SKM-1 treated with dmso at 0.1 percent for 144 hours (cell line): Measurements from ENCODE around the gene IRGQ.
"Not testable (repeated sequence)": the region's sequence is repeated elsewhere in the genome, so short reads cannot be mapped to it uniquely, and the experiment has no call there.

Experiments used
- DNase-seq: peaks from one replicate; lab custom pipeline; 2025; ENCODE audit not compliant: unreplicated experiment; lab: John Stamatoyannopoulos, UW

Gene IRGQ

DNA sequence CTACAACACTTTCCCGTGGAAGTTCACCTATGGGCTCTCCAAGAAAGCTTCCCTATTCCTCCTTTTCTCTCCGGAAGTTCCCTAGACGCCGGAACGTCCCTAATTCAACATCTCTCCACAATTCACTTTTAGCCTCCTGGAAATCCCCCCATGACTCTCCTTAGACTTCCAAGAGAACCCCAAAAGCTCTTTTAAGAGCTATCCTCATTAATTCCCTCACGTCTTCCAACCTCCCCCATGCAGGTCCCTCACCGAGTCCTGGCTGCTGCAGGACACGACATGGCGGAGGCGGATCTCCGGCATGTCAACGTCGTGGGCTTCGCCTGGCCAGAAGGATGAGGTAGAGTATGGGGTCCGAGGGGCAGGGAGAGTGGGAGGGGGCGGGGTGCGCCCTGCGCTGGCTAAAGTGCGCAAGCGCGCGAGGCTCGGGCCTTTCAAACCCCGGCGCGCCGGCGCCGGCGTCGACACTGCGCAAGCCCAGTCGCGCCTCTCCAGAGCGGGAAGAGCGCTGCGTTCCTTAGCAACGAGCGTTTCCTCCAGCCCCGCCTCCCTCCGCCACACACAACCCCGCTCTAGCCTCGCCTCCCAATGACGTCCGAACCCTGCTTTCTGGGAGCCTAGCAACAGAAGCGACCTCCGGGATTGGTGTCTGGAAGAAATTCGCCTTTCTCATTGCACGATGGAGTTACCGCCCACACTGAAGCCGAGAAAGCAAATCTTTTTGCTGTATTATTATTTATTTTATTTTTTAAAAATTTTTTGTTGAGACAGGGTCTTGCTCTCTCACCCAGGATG lies 20.6 kb downstream of the IRGQ start, which contains the start of the genes PINLYP and XRCC1:
Gene PINLYP, plus strand, starts transcription at position 646 of the 795 bp plus-strand sequence. CDS start 1,391 bp downstream, outside the sequence.
Gene XRCC1, minus strand, starts transcription at position 372 of the 795 bp plus-strand sequence. Its CDS starts 69 bp downstream, at position 303.
- DNase-seq, result peak; percentile 91

DNA sequence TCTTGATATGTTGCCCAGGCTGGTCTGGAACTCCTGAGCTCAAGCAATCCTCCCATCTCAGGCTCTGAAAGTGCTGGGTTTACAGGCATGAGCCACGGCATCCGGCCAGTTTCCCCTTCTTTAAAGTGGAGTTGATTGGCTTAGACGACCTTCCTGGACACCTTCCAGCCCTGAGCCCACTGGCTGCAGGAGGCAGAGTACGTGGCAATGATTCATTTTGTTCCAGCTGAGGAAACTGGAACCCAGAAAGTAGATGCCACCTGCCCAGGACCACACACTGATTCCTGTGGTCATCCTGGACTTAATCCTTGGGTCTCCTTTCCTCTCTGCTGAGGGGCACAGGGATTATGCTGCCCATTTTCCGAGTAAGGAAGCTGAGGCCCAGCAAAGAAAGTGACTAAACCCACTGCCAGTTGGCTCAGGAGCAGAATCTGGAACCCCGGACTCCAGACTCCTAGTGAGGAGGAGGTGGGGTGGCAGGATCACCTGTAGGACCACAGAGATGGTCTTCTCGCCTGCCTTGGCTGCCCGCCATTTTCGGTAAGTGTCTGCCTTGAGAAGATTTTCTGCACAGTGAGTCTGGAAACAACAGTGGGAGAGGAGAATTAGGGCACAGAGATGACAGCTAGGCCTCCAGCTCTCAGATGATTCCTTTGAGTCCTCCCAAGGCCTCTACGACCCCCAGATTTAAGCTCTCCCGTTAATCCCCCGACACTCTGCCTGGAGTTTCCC lies 21.3 kb downstream of the IRGQ start:
- no peak for DNase-seq

DNA sequence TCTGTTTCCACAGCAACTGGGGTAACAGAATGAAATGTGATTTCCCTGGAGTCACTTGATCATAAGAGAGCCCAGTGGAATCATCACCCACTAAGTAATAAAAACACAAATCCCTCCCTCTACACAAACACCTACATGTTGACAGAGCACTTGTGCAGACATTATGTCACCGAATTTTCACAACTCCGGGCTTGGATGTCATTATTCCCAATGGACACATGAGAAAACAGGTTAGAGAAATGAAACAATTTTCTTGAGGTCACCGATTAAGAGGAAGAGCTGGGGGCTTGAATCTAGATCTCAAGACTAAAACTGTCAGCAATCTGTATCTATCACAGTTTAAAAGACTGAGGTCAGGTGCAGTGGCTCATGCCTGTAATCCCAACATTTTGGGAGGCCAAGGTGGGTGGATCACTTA lies 23.8 kb downstream of the IRGQ start:
- DNase-seq, result no peak

DNA sequence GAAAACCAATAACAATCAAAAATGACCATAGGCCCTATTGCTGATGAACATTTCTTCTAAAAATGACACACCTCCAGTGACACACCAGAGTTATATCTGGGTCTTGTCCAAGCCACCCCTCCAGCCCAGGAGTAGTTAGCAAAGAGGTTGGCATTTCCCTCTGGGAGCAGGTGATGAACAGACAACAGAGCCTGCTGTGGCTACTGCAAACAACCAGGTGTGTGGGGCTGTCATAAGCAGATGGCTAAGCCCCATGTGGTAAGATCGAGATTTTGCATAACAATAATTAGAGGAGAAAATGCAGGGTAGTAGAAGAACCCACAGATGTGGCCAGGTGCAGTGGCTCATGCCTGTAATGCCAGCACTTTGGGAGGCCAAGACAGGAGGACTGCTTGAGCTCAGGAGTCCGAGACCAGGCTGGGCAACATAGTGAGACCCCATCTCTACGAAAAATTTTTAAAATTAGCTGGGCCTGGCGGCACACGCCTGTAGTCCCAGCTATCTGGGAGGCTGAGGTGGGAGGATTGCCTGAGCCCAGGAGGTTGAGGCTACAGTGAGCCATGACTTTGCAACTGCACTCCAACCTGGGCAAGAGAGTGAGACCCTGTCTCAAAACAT lies 25.7 kb downstream of the IRGQ start:
- no peak for DNase-seq

DNA sequence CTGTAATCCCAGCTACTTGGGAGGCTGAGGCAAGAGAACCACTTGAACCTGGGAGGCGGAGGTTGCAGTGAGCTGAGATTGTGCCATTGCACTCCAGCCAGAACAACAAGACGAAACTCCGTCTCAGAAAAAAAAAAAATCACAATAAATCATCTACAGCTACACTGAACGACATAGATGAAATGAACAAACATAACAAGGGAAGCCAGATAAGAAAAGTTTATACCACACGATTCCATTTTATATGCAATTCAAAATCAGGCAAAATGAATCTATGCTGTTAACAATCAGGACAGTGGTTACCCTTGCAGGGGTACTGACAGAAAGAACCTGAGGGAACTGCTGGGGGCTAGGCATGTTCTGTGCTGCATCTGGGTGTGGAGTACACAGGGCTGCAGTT lies 26.3 kb downstream of the IRGQ start:
- DNase-seq, result no peak

DNA sequence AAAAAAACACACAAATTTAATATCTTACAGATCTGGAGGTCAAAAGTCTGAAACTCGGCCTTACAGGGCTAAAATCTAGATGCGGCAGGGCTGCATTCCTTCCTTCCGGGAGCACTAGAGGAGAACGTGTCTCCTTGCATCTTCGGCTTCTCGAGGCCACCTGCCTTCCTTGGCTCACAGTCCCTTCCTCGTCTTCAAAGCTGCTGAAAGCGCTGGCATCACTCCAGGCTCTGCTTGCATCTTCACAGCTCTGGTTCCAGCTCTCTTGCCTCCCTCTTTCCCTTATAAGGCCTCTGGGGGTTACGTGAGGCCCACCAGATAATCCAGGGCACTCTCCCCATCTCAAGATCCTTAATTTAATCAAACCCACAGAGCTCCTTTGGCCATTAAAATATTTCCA lies 31.1 kb downstream of the IRGQ start:
- DNase-seq, result no peak

DNA sequence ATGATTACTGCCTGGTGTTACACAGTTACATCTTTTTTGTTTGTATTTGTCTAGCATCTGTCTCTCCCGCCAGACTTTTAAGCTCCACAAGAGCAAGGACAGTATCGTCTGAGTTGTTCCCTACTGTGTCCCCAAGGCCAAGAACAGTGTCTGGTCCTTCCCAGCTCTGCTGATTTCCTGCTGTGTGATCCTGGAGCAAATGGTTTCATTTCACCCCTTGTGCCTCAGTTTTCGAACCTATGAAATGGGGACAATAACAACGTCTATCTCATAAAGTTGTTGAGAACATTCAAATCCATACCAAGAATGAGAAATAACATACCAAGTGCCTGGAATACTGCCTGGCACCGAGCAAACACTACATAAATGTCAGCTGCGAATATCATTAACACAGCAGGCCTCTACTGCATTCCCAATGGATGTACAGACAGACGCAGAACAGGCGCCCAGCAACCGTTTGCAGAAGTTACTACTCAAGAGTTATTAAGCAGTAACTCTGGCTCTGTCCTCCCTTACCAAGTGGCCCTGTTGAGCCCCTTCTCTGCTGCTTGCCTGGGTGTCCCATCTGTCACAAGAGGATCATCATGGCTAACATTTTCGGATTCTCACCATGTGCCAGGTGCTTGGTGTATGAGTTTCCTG lies 32.0 kb downstream of the IRGQ start:
- no peak for DNase-seq

DNA sequence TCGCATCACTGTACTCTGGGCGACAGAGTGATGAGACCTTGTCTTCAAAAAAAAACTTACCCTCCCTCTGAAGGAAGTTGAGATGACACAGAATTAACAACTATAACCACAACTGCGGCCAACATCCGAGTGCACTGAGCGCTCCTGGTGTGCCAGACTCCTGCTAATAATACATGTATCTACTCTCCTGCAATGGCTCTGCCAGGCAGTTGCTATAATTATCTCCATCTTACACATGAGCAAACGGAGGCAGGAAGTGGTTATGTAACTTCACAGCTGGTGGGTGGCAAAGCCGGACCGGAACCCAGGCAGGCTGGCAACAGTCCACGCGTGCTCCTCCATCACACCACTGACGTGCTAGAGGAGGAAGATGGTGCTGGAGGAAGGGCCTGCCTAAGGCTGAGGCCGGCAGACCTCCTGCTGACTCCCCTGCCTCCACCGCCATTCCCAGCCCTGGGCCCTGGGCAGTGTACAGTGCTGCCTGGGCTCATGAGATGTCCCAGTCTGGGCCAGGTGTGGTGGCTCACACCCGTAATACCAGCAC lies 33.2 kb downstream of the IRGQ start:
- DNase-seq, result peak; percentile 94

DNA sequence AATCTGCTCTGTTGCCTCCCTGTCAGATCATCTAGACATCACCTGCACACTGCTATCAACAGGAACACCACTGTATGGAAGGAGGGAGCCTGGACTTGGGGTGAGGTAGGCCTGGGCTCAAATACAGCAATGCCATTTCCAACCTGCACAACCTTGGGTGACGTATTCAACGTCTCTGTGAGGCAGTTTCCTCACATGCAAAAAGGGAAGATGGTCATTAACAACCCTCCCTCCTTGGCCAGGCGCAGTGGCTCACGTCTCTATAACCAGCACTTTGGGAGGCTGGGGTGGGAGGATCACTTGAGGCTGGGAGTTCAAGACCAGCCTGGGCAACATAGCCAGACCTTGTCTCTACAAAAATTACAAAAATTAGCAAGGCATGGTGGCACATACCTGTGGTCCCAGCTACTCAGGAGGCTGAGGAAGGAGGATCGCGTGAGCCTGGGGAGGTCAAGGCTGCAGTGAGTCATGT lies 33.7 kb downstream of the IRGQ start:
- no peak for DNase-seq

DNA sequence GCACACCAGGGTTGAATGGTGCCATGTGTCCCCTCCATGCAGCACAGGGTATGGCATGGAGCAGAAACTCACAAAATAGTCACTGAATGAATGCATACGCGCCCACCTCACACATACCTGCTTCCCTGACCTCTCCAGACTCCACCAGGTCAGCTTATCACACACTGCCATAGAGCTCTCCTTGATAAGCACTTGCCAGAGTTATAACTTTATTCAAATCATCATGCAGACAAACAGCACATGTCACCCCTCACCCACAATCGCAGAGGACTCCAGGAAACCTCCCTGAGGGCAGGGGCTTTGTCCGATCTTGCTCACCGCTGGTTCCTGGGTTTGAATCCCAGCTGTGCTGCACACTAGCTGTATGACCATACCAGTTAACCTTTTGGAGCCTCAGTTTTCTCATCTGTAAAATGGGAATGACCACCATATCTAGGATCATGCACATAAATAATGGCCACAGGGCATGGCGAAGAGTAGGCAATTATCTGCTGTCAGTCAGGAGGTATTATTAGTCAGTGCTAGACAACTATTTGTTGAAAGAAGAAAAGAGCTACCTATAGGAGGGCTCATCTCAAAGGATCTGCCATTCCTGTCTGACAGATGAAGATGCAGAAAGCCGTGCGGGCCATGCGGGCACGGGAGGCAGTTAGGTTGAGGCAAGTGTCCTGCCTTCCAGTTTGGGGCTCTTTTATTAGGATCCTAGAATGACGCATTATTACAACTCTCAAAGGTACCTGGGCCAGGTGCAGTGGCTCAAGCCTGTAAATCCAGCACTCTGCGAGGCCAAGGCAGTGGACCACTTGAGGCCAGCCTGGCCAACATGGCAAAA lies 34.6 kb downstream of the IRGQ start:
- DNase-seq, result no peak

DNA sequence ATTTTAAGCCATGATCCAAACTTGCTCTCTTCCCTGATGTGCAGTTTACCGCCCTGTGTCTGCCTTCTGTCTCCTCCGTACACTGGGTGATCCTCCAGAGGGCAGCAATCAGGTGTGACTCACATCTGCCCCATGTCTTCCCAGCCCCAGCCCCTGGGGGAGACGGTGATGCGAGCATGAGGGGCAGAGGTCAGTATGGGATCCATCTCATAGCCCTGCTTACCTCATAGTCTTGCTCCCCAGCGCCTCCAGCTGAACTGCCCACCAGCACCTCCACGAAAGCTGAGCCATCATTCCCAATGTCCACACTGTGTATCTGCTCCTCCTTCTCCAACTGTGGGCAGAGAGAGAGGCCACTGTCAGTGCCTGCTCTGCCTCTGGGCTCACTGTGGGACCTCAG lies 35.2 kb downstream of the IRGQ start:
- DNase-seq, result no peak

DNA sequence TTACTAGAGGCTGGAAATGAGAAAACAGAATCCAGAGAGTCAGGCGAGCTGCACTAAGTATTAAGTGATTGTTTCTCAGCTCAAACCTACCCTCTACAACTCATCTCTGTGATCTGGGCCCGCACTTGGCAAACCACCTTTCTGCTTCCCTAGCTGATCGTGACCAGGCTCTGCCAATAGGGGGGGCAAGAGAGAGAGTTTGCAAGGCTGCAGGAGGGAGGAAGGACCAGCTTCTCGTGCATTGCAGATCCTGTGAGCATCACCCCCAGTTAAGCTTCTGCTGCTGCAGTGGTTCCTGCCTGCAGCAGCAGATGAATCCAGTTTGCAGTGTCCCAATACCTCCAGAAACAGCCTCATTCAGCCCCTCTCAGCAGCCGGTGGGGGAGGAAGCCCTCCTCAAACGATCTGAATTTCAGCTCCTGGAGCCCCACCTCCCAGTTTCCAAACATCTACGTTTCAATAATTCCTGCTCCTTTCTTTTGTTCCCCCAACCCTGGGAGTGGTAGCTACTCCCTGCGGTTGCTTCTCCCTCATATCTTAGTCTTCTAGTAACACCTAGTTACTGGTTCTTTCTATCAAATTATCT lies 40.7 kb downstream of the IRGQ start:
- peak; percentile 20 for DNase-seq

DNA sequence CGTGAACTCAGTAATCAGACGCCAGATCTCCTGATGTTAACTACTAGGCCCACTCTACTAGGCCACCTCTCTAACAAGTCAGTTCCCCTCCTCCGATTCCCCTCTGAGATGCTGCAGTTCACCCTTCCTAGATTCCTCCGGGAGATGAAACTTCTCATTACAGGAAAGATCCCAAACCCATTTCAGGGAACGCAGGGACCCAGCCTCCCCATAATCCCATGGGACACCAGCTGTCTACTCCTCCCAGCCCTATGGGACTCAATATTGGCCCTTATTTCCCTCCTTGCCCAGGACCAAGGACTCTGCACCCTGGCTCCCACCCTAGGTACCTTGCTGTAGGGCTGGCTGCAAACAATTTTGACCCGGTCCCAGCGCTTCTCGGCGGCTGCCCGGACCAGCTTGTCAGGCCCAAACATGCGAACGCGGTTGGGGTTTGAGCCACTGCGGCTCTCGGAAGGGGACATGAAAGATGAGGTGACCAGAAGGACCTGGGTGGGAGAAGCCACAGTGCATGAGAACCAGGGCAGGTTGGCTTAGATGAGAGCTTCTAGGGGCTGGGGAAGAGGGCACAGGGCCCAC lies 41.5 kb downstream of the IRGQ start:
- no peak for DNase-seq

DNA sequence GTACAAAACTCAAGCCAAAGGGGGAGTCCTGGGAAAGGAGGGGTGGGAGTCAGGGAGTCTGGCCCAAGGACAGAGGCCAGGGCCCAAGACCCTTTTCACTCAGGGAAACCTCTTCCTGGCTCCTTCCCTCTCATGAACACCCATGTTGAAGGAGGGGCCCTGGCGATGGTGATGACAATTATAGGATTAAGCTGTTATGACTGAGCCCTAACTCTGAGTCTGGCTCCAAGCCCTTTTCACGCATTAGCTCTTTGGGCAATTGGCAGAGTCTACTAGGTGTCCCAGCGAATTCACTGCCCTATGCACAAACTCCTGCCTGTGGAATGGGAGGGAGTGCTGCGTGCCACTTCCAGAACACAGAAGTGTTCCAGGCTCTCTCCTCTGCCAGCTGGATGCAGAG lies 42.3 kb downstream of the IRGQ start:
- no peak for DNase-seq

DNA sequence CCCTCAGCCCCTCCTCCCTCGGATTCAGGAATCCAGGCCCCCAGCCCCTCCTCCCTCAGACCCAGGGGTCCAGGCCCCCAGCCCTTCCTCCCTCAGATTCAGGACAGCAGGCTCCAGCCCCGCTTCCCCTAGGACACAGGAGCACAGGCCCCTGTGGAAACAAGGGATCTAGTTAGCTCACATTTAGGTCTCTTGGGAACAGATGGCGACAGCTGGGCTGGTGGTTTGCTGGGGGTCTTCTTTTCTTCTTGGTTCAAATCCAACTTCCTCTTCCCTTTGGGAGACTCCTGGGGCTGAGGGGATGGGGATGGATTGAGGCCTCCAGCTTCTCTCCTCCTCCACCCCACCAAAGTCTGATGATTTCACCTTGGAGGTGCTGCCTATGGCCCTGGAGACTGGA lies 43.3 kb downstream of the IRGQ start:
- no peak for DNase-seq

DNA sequence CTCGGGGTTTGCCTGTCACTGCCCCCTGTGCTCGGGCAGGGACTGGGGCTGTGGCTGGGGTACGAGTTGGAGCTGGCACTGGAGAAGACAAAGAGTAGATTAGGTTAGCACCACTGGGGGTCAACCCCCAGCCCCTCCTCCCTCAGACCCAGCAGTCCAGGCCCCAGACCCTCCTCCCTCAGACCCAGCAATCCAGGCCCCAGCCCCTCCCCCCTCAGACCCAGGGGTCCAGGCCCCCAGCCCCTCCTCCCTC lies 43.8 kb downstream of the IRGQ start:
- DNase-seq, result no peak

DNA sequence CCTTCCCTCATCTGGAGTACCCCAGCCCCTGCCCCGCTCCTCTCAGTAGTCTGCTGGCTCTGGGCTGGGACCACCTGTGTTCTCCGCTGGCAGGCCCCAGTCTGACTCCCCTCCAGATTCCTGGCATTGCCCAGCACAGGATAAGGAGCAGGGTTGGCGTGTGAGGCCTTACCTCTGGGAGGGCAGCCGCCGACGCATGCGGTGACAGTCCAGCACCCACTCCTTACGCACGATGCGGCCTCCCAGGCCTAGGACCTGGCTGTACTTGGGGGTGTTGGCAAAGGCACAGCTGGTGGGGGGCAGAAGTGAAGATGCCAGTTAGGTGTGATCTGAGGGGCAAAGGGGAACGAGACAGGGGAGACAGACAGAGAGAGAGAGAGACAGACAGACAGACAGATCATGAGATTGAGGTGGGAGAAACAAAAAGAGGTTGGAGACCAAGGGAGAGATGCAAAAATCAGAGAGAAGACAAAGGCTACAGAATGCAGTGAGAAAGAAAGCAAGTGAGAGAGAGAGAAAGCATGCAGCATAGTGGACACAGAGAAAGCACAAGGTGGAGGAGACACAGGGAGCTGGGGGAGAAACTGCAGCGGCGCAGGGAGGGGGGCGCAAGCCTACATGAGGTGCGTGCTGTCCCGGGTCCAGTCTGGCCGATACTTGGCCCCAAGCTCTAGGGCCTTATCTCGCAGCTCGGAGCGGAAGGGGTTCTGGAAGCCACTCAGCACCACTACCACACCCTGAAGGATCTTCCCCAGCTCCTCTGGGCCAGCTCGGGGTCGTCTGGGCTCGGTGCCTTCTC lies 44.3 kb downstream of the IRGQ start:
- DNase-seq, result no peak

DNA sequence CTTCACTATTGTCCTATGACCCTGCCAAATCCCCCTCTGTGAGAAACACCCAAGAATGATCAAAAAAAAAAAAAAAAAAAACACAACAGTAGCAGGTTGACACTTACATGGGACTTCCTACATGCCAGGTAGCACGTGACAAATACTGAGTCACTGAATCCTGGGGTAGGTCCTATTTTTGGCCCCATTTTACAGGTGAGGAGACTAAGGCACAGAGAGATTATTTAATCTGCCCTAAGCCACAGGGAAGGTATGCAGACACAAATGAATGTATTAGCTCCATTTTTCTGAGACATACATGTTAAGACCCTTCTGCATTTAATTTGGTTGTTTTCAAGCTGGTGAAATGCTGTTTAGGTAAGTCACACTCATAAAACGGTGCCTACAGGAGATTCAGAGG lies 47.2 kb downstream of the IRGQ start:
- DNase-seq, result no peak

DNA sequence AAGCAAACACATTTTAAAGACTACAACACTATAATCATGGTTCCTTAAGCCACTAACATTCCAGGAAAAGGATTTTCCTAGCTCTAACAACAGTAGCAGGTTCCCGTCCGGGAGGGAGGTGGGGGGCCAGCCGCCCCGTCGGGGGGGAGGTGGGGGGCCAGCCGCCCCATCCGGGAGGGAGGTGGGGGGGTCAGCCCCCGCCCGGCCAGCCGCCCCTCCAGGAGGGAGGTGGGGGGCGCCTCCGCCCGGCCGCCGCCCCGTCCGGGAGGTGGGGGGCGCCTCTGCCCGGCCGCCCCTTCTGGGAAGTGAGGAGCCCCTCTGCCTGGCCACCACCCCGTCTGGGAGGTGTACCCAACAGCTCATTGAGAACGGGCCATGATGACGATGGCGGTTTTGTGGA lies 48.0 kb downstream of the IRGQ start:
- not testable (repeated sequence) for DNase-seq
